Inflammatory macrophage treated with lipopolysaccharide for 4 hours (primary cell): Measurements from ENCODE around the gene LEPROT.

ENCODE experiments used
- DNase-seq: peaks from one replicate; pipeline ENCODE4 v3.0.0-alpha.2; 2020

The LEPROT gene

DNA sequence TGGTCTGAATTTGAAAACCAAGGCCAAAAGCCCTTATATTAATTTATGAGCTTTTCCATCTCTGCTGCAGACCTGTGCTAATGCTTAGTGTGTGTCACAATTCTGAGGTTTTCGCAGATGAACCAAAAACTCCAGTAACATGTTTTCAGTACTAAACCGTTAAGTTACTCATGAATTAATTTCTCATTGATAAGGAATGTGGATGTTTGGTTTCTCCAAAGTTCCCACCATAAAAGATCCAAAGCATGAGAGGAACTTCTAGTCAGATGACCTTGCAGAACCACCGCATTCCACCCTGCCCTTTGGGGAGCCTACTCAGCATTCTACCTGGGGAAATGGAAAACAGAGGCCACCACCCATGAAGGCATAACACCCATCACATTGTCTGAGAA is 7.5 kb upstream of the LEPROT start:
- no peak for DNase-seq

DNA sequence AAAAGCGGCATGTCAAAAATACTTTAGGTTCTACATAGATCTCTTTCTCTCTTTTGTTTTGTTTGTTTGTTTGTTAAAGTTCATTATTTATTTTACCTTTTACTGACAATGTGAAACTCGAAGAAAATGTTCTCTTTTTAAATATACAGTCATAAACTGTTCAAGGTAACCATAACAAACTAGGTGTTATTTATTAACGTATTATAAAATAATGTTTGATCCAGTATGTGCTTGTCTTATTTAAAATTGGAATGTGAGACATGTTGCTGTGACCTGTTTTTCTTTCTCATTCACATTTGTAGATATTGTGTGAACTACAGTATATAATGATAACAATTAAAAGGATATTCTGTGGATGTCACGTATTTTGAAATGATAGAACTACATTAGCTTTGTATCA is 5.9 kb upstream of the LEPROT start:
- DNase-seq: no peak

DNA sequence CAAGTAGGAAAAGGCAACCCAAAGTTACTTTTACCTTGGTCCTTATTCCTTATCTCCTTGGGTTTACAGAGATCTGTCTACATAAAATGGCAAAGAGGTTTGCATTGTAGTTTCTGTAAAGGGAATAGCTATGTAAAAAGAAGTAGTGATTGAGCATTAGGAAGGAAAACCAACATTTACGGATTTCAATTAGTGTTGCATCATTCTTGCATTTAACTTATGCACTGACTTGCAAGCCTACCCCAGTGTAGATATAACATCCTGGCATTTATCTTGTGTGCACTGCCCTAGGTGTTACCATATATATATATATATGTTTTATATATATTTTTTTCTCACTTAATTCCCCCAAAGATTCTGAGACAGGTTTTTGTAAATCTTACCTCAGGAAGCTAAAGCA is 3.7 kb upstream of the LEPROT start:
- no peak for DNase-seq

DNA sequence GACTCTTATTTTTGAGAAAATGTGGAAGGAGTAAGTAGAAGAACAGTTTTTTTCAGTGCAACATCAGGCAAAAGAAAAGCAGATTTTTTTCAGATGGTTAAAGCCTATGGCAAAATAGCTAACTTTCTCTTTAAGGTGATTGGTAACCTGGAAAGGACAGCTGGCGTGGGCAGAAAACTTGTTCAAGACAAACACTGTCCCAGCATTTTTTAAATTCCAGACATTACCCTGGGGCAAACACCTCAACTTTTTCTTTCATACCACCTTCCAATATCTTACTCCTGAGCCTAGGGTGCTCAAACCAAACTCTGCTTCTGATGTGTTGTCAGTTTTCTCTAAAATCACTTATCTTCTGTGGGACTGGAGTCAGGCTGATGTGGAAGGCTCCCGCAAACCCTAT is 2.7 kb upstream of the LEPROT start:
- DNase-seq: no peak

DNA sequence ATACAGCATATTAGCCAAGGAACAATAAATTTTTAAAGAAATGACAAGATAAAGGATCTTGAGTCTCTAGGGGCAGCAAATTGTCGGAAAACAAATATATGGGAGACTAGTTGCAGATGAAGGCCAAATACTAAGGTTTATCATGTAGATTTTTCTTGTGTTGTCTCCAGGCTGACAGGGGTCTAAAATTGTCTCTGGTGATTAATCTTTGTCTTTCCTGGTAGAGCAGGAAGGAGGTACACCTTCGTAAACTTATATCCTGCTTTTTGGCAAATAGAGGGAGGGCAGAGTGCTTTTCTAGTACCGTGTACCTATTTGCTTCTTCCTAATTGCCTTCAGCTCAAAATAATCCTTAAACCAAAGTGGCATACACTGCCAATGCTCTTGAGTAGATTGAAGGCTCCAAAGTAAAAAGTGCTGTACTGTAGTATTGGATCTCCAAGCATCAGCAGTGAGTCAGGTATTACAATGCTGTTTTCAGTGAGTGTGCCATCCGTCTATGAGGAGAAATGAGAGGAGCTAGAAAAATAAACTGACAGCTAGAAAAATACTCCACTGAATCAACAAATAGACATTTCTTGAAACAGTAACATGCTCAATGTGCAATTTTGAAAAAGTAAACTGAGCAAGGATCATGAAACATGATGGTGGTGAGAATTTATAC is 1.8 kb upstream of the LEPROT start:
- no peak for DNase-seq

DNA sequence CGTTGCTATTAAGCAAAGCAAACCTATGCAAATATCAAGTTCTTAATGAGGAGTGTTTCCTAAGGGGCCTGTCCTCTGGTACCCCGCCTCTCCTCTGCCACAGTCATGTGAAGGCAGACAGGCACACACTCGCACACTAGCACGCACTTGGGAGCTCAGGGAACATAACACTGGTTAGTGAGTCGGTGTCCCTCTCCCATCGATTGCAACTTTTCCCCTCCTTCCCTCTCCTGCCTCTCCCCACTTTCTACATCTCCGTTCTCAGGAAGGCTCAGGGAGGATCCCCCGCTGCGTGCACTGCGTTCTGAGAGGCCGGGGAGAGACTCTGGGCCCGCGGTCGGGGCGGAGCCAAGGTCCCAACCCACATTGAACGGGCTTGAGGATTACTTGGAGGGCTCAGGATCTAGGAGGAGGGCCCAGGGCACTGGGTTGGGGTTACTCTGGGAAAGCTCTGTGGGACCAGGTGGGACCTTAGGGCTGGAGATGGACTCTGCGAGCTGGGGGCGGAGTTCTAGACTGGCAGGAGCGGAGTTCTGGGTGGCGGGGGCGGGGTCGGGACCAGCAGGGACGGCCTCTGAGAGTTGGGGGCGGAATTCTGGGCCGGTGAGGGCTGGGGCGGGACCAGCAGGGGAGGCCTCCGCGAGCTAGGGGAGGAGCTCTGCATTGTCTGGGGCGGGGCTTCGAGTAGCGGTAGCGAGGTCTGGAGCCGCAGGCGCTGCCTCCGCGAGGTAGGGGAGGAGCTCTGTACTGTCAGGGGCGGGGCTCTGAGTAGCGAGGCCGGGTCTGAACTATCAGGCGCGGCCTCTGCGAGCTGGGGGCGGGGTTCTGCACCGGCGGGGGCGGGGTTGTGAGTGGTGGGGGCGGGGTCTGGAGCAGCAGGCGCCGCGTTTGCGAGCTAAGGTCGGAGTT is 533 bp upstream of the LEPROT start:
- peak; percentile 99 for DNase-seq

DNA sequence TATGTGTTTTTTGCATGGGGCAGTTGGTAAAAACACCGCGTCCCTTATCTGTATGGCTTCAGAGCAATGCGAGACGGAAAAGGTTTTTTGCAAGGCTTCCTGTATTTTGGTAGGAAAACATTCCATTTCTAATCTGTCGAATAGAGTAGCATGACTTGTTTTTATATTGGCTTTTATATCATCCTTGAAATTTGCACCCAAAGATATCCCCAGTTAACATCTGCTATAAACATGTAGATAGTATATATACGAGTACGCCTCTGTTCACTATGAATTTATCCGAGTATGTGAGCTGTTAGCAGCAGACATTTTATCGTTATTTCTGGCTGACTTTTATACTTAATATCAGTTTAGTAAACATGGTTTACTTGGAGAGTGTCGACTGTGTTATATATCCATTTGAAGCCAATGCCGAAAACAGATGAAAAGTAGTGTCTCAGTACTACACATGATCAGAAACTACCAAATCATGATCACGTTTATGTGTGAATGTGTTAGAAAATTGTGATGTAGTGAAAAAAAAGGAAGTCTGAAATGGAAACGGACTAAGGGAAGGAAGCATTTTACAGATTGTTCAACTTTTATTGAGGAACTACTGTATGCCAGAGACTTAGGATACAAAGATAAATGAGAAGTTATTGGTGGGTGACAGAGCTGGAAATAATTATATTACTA is 1.0 kb downstream of the LEPROT start:
- DNase-seq: peak; percentile 89

DNA sequence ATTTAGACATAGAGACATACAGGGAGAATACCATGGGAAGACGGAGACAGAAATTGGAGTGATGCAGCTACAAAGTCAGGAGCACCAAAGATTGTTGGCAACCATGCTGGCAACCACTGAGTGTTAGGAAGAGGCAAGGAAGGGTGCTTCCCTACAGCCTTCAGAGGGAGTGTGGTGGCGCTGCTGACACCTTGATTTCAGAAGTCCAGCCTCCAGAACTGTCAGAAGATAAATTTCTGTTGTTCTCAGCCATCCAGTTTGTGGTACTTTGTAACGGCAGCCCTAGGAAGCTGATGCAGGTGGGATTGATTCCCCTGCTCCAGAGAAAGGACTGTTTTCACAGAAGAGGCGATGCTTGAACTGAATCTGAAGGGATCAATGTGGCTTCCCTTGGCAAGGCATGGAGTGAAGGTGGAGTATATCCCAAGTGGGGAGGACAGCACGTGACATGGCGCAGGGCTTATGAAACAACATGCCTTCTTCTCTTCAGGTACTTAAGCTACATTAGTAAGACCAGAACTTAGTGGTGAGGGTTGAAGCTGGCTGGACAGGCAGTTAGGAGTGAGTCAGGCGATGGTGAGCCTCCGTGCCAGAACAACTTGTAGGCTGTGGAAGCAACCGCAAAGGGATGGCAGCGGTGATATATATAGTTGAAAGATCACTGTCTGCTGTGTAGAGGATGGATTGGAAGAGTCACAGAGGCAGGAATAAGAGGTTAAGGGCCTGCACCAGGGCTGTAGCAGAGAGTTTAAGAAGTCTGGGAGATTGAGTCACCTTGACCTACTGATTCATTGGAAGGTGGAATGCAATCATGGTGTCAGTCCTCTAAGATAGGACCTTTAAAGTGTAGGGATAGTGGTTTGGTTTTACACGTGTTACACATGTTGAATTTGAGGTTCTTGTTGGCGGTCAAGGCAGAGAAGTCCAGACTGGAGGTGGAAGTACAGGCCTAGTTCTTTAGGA is 2.1 kb downstream of the LEPROT start:
- DNase-seq: no peak

DNA sequence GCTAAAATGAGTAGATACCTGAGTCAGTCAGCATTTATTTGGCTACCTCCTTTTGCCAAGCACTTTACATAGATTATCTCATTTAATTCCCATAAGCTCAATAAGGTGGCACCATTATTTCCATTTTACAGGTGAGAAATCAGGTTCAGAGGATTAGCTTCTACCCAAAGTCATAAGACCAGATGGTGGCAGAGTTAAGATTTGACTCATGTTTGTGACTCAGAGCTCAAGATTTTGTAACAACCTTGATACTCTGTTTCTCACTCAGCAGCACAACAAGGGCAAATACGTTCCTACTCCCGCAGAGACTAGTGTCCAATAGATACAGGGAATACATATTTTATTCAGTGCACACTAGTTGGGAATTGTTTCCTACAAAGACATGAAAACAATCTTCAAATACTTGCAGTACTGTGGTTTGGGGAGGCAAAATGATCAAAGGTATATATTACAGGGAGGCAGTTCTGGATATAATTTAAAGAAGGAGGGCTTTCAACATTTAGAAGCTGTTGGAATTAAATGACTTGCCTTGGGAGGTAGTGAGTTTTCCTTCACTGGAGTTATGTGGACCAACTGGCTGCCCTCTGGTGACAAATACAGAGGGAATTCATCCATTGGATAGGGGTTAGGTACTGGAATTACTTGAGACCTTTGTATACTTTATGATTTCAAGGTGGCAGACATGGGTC is 3.6 kb downstream of the LEPROT start:
- peak; percentile 88 for DNase-seq

DNA sequence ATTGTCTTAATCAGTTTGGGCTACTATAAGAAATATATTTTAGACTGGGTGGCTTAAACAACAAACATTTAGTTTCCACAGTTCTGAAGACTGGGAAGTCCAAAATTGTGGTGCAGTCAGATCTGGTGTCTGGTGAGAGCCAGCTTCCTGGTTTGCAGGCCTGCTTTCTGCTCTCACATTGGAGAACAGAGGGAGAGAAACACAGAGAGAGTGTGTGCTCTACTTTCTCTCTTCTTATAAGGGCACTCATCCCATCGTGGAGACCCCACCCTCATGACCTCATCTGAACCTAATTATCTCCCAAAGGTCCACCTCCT is 4.1 kb downstream of the LEPROT start:
- peak; percentile 45 for DNase-seq

DNA sequence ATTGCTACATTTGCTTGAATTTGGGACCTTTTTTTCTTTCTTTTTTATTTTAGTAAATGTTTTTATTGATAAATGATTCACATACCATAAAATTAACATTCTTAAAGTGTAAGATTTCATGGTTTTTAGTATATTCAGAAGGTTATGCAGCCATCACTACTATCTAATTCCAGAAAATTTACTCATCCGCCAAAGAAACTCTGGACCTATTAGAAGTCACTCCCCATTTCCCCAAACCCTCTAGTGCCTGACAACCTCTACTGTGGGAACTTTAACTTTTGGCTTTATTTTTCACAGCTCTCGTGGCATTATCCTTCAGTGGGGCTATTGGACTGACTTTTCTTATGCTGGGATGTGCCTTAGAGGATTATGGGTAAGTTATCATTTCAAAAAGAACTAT is 4.5 kb downstream of the LEPROT start:
- no peak for DNase-seq

DNA sequence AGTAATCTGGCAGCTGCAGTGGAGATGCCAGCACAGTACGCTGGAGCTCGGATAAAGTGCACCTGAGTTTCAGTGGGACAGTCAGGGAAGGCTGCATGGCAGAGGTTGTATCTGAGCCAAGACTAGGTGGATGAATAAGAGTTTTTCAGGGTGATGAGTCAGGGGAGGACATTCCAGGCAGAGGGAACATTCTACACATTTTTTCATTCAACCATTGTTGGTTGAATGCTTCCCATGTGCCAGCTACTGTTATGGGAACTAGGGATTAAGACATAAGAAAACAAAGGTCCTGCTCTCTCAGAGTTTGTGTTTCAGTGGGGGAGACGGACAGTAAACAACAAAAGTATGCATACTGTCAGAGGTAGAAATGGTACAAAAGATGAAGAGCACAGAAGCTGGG is 5.2 kb downstream of the LEPROT start:
- no peak for DNase-seq

DNA sequence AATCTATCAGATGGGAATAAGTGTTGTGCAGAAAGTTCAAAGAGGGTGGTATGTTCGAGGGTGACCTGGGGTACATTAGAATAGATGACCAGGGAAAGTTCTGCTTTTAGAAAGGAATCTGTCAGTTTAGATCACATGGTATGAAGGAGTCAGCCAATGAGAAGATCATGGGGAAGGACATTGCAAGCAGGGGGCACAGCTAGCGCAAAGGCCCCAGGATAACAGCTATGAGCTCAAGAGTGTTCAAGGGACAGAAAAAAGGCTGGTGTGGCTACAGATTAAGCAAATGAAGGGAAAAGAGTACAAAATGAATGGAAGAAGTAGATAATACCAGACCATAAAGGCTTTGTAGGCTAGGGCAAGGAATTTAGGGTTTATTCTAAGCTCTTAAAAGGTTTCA is 8.6 kb downstream of the LEPROT start:
- DNase-seq: no peak

DNA sequence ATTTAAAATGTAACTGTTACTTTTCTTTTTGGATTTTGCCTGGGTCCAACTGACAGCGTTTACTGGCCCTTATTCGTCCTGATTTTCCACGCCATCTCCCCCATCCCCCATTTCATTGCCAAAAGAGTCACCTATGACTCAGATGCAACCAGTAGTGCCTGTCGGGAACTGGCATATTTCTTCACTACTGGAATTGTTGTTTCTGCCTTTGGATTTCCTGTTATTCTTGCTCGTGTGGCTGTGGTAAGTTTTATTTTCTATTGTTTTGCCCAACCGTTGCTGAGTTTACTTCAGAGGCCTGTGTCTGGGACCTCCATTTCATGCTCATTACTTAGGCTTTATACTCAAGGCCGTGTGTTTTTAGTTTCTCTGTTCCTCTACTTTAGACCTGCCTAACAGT is 9.3 kb downstream of the LEPROT start:
- peak; percentile 80 for DNase-seq

DNA sequence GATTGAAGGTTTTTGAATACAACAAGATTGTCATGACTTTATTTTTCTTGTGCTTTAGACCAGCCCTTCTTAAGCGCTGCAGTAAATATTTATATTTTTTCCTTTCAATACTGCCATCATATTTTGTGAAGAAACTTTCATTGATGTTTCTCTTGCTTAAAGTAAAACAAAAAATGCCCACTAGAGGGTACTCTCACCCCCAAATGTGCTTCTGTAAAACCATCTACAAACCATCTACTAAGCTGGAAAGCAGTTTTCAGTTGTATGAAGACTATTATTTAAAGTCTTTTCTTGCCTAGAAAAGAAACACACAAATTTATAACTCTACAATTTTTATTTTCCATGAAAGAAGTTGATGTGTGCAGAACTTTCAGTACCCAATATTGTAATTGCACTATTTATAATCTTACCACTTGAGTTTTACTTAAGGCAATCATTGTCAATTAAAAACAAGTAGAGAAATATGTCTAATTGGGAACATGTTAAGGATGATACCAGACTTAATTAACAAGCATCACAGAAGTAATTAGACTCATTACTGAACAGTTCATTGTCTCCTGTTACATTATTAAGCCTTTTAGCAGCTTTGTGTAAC is 10.7 kb downstream of the LEPROT start:
- DNase-seq: peak; percentile 42

DNA sequence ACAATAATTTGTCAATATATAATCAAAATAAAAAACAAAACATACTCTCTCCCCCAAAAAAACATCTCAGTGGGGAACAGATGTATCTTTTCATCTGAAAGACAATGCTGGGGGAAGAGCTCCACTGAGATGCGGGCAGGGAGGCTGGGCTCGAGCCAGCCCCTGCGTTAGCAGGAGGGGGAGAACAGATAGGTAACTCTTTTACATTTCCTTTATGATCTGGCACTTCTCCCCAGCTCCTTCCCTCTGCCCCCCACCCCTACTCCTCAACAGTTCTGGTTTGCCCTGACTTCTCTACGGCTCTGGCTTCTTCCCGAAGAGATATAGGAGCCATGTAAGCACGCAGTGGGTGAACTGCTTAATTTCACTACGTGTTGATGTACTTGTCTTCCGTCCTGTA is 12.4 kb downstream of the LEPROT start:
- DNase-seq: no peak

DNA sequence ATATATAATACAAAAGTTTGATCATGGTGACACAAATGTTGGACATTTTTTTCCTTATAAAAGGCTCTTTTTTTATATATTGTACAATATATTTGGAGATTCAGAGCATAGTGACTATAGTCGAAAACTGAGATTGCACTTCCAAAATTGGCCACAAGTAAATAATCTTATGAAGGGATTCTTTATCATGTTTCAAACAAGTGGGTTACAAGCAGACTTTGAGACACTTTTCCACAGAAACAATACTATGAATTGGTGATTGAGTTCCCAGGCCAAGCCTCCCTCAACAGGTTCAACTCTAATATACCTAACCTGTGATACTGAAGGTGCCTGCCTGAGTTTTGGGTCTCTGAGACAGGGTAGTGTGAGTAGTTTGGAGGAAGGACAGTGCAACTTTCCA is 13.8 kb downstream of the LEPROT start:
- no peak for DNase-seq

DNA sequence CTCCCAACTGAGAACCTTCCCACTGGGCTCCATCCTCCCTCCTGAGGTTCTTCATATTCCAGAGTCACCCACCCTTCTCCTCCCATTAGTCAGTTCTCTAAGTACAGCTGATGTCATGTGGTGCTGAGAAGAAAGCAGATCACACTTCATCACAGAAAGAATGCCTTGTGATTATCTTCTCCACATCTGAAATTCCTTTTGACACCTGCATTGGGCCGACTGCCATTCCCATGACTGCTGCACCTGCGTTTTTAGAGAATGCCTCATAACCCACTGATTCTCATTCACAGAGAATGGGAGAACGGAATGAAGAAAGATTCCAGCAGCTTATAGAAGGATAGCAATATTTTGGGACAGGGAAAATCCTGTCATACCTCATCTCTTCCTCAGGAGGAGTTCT is 14.3 kb downstream of the LEPROT start:
- DNase-seq: no peak

DNA sequence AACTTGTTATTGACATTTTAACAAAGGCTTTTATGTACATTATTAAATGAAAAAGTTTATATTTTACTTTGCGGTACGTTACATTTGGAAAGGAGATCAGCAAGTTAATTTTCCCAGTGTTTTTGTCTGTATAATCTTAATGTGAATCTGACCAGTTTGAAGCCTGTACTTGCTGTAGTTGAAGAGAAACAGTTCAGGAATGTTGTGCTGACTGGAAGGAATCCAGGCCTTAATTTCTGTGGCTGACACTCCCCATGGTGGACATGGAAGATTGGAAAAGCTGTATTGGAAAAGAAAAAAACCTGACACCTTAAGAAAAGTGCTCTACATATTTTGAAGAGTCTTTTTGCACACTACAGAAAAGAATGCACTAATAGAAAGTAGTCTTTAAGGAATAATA is 15.5 kb downstream of the LEPROT start:
- DNase-seq: no peak

DNA sequence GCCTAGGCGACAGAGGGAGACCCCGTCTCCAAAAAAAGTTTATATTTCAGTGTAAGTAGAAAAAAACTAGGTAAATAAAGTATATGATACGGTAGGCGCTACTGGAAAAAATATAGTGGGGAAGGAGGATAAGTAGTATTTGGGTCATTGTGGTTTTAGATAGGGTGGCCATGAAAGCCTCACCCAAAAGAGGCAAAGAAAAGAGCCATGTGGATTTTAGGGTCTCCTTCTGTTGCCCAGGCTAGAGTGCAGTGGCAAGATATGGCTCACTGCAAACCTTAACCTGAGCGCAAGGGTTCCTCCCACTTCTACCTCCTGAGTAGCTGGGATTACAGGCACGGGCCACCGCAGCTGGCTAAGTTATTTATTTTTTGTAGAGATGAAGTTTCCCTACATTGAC is 17.1 kb downstream of the LEPROT start:
- no peak for DNase-seq

DNA sequence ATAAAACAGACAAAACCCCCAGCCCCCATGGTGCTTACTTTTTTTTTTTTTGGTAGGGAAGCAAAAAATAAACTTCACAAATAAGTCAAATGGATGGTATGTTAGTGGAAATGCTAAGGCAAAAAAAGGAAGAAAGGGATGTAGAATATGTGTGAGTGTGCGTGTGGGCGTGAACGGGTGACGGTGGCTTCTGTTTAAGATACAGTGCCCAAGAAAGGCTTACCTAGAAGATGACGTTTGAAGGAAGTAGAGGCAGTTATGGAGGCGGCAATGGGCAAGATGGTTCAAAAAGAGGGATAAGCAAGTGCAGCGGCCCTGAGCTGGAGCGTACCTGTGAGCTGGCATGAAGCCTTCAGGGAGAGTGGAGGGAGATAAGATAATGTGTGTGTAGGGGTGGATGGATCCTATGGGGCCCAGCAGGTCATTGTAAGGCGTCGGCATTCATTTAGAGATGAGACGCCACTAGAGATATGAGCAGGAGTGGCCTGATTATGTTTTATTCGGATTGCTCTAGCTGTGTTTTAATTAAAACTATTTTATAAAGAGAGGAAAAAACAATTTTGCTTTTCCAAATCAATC is 19.9 kb downstream of the LEPROT start:
- DNase-seq: no peak

DNA sequence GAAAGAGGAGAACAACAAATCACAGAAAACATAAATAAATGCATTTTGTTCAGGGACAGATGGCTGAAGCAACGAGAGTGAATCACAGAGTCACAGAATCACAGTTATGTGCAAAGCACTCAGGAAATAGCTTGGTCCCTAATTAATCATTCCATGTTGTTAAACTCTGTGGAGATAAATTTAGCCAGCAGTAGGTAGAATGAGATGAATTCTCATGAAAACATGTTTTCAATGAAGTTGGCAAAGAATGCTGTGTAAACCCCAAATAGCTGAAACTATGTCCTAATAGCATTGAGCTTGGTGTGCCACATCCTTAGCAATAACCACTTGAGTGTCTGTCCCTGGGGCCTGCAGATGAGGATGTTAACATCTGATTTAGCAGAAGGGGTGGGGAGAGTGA is 20.4 kb downstream of the LEPROT start:
- DNase-seq: no peak
